GM21423 (cell line): Measurements from ENCODE around the gene ARFGAP1.
"Not testable (repeated sequence)": the region's sequence is repeated elsewhere in the genome, so short reads cannot be mapped to it uniquely, and the experiment has no call there.

Experiments
- ATAC-seq: cut with Tn5 transposase; IDR thresholded peaks from one replicate; pipeline ENCODE4 v1.9.1; 2021; ENCODE audit warnings: mild to moderate bottlenecking, moderate library complexity; ENCODE audit not compliant: unreplicated experiment

Gene ARFGAP1

DNA sequence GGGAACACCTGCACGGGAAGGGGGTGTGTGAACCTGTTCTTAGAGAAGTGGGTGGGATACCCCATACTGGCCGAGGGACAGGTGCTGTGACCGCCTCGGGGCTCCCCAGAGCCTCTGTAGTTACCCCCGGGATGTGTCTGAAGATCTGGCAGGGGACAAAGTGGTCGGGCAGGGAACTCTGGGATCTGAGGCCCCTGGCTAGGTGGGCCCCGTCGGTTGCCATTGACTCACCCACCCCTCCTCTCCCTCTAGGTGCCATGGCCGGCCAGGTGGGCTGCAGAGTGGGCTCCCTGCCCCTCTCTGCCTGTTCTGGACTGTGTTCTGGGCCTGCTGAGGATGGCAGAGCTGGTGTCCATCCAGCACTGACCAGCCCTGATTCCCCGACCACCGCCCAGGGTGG, 32.6 kb upstream of the ARFGAP1 start:
- ATAC-seq: no peak

DNA sequence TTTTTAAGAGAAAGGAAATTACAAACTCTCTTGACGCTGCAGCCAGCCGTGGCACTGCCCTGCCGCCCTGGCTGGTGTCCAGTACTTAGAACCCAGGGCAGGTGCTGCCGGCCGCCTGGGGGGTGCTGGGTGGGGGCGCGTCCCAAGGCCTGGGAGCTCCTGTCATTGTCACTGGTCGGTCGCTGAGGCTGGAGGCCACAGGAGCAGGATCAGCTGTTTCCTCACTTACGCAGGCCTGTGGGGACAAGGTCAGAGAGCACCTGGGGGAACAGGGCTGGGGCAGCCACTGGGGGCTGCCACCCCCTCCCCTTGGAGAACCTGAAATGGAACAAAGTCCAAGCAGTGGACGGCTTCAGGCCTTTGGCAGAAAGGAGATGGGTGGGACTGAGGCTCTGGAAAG, 31.3 kb upstream of the ARFGAP1 start:
- ATAC-seq: no peak

DNA sequence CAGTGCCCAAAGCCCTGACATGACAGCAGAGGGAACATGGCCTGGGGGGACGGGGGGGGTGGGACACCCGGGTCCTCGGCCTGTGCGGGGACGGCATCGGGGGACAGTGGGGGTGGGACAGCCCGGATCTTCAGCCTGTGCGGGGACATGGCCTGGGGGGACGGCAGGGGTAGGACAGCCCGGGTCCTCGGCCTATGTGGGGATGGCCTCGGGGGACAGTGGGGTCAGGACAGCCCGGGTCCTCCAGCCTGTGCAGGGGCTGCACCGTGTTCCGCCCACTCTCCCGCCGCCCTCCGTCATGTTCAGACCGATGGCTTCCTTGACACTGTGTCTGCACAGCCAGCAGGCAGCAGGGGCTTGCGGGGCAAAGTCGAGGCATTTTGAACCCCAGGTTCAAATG, 29.9 kb upstream of the ARFGAP1 start:
- no peak for ATAC-seq

- ATAC-seq: no peak
Observed at GRCh38 chr20:63243604-63244247, 28.9 kb upstream of the ARFGAP1 start.

GRCh38 chr20:63244468-63244867, 28.1 kb upstream of the ARFGAP1 start:
- ATAC-seq: no peak

- no peak for ATAC-seq
Observed at GRCh38 chr20:63246490-63247288, 25.9 kb upstream of the ARFGAP1 start.

DNA sequence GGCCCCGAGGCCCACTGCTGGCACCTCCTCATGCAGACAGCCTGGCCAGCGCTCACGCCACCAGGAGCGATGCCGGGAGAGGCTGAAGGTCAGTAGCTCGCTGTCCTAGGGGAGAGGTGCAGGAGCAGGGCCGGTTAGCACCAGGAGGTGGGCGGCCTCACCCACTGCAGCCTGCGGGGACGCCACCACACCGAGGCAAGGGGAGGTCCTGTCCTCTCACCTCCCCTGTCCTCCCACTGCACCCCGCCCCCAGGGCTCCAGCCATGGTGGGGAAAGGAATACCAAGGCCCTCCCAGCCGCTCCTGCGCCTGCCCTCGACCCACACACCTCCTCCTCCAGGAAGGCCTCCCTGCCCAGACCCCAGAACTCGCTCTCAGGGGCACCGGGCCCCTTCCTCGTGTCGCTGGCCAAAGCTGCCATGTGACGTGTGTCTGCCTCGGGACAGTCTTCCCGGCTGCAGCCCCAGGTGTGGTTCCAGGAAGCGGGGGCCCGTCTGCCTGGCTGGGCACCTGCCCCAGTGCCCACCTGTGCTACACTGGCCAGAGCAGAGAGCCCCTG, 24.9 kb upstream of the ARFGAP1 start:
- no peak for ATAC-seq

DNA sequence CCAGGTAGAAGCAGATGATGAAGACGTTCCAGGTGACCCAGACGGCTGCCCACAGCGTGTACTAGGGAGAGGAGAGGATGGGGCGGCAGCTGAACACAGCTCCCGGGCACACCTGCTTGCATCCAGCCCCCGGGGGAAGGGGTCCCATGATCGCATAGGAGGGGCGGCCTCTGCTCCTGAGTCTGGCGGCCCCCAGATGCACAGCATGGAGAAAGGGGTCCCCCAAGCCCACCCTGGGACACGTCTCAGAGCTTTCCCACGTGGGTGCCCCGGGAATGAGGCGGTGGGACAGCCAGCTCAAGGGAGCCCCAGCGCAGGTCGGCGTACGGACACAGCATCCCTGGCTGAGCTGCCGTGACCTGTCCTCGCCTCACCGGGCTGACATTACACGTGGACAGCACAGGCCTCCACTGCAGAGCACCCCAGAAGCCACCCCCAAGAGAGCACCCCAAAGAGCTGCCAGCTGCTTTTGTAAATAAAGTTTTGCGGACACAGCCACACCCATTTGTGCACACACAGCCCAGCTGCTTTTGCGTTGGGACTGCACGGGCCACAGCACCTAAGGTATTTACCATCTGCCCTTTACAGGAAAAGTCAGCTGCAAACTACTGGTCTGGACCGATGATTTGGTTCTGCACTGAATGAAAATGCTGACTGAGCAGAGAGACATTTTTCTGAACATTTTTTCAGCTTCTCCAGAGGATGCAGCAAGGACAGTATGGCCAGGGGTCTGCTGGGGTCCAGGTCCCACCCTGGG, 23.6 kb upstream of the ARFGAP1 start:
- ATAC-seq: no peak

DNA sequence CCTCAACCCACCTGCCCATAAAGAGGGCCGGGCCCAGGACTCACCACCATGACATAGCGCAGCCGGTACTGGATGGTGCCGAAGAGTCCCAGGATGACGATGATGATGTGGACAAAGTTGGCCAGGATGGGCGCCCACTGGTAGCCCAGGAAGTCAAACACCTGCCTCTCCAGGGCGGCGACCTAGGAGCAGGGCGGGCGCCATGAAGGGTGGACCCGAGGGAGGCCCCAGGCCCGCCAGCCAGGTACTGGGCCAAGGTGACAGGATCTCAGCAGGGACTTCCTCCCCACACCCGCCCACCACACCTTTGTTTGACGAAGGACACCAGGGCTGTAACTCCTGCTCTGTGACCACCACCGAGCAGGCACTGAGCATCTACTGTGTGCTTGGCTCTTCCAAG, 22.7 kb upstream of the ARFGAP1 start:
- no peak for ATAC-seq

GRCh38 chr20:63251350-63251749, 21.3 kb upstream of the ARFGAP1 start:
- ATAC-seq: not testable (repeated sequence)

DNA sequence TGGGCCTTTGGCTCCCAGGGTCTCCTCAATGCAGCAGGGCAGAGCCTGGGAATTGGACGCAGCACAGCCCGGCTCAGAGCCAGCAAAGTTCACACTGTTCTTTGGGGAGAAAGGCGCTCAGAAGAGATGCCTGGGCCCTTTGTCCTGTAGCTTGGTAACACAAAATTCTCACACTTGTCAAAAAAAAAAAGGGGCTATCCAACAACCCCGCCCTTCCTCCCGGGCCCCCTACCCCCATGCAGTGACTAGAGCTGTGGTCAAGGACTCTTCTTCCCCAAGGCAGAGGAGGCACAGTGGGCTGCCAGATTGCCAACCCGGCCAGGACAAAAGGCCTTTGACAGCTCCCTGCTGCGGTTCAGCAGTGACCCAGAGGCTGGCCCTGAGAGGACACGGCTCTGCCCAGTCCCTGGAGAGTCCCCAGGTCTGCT, 20.3 kb upstream of the ARFGAP1 start:
- ATAC-seq: no peak

DNA sequence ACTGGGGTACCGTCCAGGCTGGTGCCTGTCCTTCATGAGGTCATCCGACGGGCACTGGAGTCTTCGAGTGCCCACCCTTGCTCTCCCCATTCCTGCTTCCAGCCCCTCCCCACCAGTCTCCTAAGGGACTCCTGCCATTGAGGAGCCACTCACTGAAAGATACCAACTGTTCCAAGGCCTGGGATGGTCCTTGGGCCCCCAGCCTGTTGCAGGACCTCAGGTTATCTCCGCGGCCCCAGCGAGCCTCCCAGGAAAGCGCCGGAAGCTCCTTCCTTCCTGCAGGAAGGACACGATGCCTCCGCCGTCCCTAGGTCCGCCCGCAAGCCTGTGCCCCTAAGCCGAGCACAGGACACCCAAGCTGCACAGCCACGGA, 19.6 kb upstream of the ARFGAP1 start:
- ATAC-seq: no peak

DNA sequence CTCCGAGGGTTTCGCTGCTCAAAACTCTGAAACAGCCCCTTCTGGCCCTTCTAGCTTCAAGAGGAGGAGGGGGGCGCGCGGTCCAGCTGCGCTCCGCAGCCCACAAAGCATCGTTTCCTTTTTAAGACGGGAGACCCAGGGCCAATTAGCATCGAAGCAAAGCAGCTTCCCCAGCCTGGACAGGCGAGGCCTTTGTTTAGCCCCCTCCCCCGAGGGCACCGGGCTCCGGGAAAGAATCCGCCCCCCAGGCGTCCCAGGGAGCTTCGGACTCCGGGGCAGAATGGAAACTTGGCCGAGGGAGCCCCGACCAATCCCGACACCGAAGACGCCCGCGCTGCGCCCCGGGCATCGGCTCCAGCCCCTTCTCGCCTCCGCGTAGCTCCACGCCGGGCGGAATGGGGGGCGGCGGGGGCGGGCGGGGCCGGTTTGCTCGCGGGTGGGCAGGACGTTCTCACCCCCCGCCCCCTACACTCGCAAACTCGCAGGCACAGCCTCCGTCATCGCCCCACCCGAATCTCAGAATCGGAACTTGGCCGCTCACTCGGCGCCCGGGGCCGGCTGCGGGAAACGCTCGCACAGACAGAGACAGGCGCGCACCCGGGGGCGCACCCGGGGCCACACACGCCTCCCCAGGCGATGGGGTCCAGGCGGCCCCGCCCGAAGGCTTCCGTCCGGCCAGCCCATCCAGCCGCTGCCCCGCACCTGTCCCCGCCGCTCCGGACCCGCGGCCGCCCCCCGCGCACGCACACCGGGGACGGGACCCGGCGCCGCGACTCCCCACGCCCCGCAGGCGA, 19.0 kb upstream of the ARFGAP1 start:
- no peak for ATAC-seq

GRCh38 chr20:63254232-63254605, 18.4 kb upstream of the ARFGAP1 start, which contains the start of gene NKAIN4:
NKAIN4 (minus strand) TSS chr20:63254463; CDS start chr20:63254450, 13 bp downstream.
- no peak for ATAC-seq

GRCh38 chr20:63254606-63255384, 17.8 kb upstream of the ARFGAP1 start:
- ATAC-seq: no peak

- no peak for ATAC-seq
Observed at GRCh38 chr20:63255931-63256704, 16.5 kb upstream of the ARFGAP1 start.

DNA sequence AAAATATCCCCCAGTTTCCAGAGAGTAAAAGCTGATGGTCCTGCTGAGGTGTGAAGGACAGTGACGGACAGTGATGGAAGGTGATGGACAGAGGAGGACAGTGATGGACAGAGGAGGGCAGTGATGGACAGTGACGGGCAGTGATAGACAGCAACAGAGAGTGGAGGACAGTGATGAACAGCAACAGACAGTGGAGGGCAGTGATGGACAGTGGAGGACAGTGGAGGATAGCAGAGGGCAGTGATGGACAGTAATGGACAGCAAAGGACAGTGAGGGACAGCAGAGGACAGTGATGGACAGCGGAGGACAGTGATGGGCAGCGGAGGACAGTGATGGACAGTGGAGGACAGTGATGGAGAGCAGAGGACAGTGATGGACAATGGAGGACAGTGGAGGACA, 15.7 kb upstream of the ARFGAP1 start:
- no peak for ATAC-seq

DNA sequence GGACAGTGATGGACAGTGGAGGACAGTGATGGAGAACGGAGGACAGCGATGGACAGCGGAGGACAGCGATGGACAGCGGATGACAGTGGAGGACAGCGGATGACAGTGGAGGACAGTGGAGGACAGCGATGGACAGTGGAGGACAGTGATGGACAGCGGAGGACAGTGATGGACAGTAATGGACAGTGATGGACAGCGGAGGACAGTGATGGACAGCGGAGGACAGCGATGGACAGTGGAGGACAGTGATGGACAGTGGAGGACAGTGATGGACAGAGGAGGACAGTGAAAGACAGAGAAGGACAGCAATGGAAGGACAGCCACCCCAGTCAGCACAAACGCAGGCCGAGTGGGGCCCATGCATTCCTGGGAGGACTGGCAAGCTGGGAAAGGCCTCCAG, 15.0 kb upstream of the ARFGAP1 start:
- no peak for ATAC-seq

DNA sequence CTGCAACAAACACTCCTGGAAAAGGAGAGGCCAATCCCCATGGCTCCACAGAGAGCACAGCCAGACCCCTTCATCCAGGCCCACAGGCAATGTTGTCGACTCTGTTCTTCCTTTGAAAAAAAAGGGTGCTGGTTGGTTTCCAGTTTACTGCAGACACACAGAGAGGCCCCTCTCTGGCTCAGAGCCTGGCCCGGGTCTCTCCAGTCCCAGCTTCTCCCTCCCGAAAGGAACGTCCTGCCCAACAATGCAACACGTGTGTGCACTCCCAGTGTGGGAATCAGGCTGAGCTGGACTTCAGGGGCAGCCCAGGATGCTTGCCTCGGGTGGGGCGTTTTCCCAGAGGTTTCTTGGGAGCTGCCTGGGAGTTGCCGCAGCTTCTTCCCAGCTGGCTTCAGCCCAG, 13.8 kb upstream of the ARFGAP1 start:
- no peak for ATAC-seq
